HG03442 (cell line): Measurements from ENCODE around the gene ACP4.
"Not testable (repeated sequence)": the region's sequence is repeated elsewhere in the genome, so short reads cannot be mapped to it uniquely, and the experiment has no call there.

Experiments used
- ATAC-seq: cut with Tn5 transposase; IDR thresholded peaks from one replicate; pipeline ENCODE4 v1.9.1; 2021; ENCODE audit warnings: mild to moderate bottlenecking, moderate library complexity; ENCODE audit not compliant: unreplicated experiment

The ACP4 gene

GRCh38 chr19:50796634-50797428, 6.6 kb downstream of the ACP4 start:
- no peak for ATAC-seq

GRCh38 chr19:50797429-50797780, 7.2 kb downstream of the ACP4 start:
- no peak for ATAC-seq

- ATAC-seq: no peak
These were observed 7.8 kb downstream of the ACP4 start for GRCh38 chr19:50797781-50798658.

GRCh38 chr19:50798659-50799546, 8.7 kb downstream of the ACP4 start:
- no peak for ATAC-seq

GRCh38 chr19:50799547-50799851, 9.3 kb downstream of the ACP4 start:
- ATAC-seq: no peak

GRCh38 chr19:50801107-50801506, 10.9 kb downstream of the ACP4 start:
- no peak for ATAC-seq

GRCh38 chr19:50803633-50804419, 13.6 kb downstream of the ACP4 start:
- no peak for ATAC-seq

- peak; percentile 86 for ATAC-seq
These were observed 14.4 kb downstream of the ACP4 start for GRCh38 chr19:50804420-50805272.

- ATAC-seq: no peak
These were observed 18.6 kb downstream of the ACP4 start for GRCh38 chr19:50808856-50809255.

- ATAC-seq: not testable (repeated sequence)
These were observed 21.5 kb downstream of the ACP4 start for GRCh38 chr19:50811622-50812238.

GRCh38 chr19:50812474-50812873, 22.3 kb downstream of the ACP4 start:
- ATAC-seq: no peak

- no peak for ATAC-seq
These were observed 24.7 kb downstream of the ACP4 start for GRCh38 chr19:50814883-50815282.

GRCh38 chr19:50815439-50815838, 25.2 kb downstream of the ACP4 start:
- no peak for ATAC-seq

GRCh38 chr19:50817941-50818858, 28.0 kb downstream of the ACP4 start:
- peak; percentile 47 for ATAC-seq

- no peak for ATAC-seq
These were observed 28.8 kb downstream of the ACP4 start for GRCh38 chr19:50818859-50819472.

- no peak for ATAC-seq
These were observed 29.4 kb downstream of the ACP4 start for GRCh38 chr19:50819636-50820035.

GRCh38 chr19:50820086-50820485, 29.9 kb downstream of the ACP4 start:
- ATAC-seq: no peak
